Stimulated activated CD8-positive, alpha-beta memory T cell treated with anti-CD3 and anti-CD28 coated beads, Interleukin-4, amount 100 ng/mL, for 4 hours (primary cell): ENCODE results near the gene SOX10.

Source experiments
- DNase-seq, 2 donors: peaks; one replicate each; pipeline ENCODE4 v3.0.0-alpha.2; 2020; ENCODE audit warnings: low read depth in 2 of 2, low spot score in 1 of 2

The SOX10 gene

DNA sequence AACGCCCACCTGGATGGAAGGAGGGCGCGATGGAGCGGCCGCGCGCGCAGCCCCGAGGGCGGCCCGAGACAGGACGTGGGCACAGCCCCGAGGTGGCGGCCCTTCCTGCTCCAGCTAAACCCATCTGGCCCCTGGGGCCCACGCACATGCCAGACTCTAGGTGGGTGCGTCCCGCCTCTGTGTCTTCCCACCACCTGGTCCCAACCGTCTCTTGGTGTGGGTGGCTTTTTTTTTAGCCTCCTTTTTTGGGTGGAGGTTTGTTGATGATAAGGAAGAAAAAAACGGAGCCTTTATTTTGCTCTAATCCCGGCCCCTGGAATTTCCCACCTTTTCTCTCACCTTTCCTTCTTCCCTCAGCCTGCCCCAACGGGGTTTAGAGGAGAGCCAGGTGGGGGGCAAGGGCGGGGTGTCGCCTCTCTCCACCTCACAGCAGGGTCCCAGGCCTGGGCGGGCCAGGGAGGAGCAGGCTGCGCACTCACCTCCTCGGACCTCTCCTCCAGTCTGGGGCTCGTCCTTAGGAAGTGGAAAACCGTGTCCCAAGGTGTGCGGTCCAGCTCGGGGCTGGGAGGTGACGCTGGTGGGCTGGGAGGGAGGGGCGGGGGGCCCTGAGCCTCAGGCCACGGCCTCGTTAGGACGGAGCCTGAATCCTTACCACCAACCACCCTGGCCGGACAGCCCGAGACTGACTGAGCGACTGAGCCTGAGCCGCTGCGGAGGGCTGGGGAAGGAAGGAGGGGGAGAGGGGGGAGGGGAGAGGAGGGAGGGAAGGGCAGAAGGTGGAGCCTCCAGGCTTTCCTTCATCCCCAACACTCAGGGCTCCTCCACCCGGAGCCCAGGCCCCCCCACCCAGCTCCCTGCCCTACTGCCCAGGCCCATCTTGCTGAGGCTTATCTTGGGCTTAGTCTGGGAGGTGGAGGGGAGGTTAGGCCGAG, at the start of gene SOX10:
TSS of gene SOX10 (minus strand) at position 696 of the 932 bp plus-strand sequence. CDS start 771 bp downstream, outside the sequence.
- no peak for DNase-seq

DNA sequence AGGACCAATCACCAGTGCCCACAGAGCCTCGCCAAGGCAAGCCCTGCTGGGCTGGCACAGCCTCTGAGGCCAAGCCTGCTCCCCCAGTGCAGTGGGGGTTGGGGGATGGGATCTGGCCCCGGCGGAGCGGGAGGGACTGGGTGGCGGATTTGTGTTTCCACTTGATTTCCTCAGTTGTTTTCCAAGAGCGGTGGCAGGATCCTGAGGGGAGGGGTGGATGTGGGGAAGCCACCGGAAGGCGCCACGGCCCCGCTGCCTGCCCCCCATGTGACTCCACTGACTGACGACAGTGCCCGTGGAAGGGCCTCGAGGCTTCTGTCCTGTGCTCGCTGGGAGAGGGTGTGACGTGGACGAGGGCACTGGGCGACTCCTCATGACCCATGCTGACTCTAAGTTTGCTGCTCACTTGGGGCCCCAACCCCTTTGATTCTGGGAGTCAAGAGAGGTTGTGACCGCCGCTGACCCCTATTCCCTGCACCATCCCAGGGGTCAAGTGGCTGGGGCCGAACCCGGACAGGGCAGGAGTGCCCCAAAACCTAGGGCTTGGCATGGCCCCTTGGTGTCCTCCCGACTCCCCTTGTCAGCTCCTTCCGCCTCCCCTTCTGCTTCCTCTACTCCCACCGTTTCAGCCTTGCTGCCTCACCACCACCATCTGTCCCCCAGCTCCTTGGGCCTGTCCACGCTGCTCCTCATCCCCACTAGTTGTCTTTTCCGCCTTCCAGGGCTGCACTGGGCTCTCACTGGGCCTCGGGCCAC, 49.3 kb upstream of the SOX10 start:
- no peak for DNase-seq

DNA sequence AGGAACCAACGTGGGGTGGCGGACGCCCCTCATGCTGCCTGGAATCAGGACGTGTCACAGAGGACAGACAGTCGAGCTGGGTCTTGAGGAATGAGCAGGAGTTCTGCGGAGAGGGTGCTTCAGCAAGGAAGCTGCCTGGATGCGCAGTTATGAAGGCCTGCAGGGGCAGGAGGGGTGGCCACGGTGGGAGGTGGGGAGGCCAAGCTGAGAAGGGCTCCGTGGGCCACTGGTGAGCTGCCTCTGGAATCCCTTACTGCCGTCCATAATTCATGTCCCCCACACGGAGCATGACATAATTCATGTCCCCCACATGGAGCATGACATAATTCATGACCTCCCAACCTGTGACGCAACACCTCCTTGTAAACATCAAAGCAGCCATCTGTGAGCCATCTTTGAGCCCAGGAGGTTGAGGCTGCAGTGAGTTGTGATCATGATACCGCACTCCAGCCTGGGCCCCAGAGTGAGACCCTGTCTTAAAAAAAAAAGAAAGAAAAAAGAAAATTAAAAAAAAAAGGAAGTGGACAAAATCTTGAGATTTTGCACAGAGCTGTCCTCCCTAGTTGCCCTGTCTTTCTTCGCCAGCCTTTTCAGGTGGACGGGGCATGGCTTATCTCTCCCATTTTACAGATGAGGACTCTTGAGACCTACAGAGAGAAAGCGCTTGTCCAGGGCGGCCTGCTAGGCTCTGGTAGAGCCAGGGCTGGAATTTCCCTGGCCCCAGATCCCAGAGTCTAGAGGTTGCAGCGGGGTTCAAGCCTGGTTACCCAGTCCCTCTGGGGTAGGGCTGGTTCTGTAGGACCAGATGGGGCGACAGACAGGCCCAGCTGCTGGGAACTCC, 48.5 kb upstream of the SOX10 start:
- DNase-seq, result no peak

DNA sequence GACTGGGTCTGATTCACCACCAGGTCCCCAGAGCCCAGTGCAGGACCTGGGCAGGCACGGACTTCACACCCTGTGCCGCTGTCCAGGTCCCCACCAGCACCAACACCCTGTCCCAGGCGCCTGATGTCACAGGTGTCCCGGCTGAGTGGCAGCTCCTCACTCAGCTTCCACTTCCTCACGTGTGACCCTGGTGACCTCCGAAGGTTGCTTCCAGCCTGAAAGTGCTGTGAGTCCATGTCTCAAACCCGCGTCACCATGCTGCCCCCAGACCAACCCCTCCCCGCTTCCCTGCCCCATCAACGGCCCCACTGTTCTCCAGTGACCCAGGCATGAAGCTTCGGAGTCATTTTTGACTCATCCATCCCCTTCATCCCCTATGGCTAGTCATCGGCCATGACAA, 47.1 kb upstream of the SOX10 start:
- no peak for DNase-seq

DNA sequence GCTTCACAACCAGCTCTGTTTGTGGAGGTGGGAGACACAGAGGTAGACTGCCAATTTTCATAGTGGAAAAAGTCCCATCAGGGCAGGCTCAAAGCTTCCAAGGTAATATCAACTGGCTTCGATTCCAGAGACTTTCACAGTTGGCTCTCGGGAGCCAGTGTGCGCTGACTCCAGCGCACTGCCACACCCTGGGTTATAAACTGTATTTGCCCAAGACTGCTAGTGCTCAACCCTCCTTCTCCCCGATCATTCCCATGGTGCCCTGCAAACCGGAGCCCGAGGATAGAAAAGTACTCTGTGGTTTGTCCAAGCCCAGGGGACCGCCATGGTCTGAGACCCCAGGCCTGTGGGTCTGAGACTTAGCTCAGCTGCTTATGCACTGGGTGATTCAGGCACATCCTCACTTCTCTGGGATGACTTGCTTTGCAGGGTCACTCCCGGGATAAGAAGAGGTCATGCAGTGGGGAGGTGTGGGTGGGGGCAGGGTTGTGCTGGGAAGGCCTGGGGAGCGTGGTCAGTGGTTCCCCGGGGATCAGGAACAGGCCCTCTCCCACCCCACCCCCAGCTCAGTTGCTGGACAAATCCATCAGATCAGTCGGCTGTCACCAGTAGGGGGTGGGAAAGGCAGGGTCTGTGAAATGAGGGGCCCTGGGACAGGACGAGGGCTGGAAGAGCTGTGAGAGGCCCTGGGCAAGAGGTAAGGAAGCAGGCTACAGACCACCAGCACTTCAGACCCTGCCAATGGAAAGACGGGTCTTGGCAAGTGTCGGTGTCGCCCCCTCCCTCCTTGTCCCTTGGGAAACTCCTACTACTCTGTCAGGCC, 46.2 kb upstream of the SOX10 start:
- DNase-seq, result no peak

DNA sequence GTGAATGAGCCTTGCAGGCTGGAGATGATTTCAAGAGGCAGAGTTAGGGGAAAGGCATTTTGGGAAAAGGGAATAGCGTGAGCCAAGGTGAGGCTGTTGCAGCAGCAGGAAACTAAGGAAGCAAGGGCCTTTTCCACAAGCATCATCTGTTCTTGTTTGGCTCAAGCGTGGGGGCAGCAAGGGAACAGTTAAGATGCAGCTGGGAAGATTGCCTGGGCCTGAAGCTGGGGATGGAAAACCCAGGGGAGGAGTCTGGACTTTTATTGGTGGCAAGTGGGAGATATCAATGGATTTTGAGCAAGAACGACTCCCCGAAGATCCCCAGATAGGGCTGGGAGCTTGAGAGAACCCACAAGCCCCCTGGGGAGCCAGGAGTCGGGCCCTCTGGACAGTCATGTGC, 45.5 kb upstream of the SOX10 start:
- no peak for DNase-seq

DNA sequence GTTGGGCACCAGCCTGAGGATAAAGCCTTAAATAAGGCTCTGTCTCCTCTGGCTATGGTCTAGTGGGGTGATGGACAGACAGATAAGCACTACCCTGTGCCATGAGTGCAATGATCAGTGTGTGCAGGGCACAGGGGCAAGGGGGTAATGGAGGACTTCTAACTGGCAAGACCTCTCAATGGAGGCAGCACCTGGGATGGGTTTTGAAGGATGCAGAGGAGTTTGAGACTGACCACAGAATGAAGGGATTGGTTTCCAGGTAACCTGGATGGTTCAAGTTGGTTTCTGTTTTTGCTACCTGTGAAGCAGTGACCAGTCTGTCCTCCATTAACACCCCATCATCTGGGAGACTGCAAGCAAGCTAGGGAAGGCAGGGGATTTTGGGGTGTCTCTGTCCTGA, 45.0 kb upstream of the SOX10 start:
- no peak for DNase-seq

DNA sequence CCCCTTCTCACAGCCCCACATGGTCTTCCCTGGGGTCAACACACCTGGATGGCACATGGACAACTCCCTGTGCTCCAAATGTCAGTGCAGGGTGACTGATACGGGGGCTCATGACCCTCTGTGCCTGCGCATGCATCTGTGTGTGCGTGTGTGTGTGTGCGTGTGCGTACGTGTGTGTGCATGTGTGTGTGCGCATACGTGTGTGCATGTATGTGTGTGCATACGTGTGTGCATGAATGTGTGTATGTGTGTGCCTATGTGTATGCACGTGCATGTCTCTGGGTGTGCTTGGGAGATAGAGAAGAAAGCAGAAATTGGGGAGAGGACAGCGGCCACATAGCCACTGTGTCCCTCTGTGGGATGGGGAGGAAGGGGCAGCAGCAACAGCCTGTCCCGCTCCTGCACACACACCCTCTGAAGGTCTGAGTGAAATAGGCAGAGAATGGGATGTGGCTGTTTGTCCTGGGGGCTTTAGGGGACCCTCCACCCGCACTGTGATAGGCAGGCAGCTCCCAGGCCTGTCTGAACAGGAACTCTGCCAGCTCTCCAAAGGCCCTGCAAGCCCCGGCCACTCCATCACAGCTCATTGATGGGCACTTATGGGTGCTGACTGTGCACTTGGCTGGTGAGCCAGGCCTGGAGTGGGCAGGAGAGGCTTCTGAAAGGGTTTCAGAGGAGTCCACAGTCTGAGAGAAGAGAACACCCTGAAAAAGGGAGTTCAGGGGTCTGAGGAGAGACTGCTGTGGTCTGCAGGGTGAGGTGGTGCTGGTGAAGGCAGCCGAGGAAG, 44.2 kb upstream of the SOX10 start:
- no peak for DNase-seq

DNA sequence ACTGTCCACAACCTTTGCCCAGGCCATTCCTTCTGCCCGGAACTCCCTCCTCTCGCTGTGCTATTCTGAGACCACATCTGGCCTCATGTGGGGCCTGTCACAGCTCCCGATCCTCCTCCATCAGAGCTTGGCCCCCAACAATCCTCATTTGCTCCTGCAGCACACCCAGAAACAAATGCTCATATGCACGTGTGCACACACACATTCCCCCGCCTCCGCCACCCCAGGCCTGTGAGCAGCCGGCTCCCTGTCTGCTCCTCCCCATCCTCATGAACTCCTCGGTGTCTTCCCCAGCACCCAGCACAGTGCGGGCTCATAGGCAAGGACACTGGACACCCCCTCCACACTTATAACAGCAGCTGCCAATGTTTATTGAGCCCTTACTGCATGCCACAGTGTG, 43.1 kb upstream of the SOX10 start:
- no peak for DNase-seq

DNA sequence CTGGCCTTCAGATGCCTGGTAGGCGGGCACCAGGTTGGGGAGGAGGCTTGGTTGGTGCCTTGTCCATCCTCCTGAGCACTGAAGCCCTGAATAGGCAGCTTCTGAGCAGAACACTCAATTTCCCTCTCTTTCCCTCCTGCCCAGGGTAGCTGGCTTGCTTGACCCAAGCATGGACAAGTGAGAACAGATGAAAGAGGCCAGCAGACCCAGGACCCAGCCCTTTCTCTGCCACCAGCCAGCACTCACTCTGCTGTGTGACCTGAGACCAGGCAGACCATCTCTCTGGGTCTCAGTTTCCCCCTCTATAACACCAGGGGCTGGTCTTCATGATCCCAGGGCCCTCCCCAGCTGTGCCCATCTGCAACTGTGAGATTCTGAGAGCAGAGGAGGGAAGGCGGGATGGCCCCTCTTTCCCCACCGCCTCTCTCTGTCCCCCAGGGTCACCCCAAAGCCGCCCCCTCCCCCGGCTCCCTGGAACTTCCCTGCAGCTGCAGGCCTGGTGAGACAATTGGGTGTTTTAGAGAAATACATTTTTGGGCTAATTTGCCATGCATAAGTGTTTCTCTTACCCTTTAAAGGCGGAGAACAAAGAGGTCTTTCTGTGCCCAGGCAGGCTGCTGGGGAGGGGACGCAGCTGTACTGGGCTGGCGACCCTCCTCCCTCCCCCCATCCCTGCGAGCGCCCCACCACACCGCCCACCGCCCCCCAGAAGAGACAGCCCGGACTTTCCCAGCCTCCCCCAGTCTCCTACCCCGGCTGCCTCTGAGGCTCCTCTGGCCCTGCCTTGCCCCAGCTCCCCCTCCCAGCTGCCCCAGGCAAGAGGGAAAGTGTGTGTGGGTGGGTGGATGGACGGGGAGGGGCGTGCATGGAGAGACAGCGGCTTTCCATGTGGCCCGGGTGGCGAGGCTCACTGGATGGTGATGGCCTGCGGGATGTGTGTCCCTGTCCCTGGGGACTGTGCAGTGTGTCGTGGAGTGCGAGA, 42.1 kb upstream of the SOX10 start:
- no peak for DNase-seq

DNA sequence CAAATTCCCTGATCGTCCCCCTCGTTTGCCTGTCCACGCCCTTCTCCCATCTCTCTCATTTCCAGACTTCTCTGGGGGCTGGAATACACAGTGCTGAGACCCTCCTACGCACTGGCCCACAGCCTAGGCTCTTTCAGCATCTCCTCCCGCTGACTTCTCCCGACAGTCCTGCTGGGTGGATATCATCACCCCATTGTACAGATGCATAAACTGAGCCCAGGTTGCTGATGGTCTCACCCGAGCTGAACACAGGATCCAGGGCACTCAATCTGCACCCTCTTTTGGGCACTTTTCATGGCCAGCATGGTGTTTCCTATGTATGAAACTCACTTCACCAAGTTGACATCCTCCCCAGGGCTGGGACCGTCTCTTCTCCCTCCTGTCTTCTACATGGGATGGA, 41.2 kb upstream of the SOX10 start:
- DNase-seq, result no peak

DNA sequence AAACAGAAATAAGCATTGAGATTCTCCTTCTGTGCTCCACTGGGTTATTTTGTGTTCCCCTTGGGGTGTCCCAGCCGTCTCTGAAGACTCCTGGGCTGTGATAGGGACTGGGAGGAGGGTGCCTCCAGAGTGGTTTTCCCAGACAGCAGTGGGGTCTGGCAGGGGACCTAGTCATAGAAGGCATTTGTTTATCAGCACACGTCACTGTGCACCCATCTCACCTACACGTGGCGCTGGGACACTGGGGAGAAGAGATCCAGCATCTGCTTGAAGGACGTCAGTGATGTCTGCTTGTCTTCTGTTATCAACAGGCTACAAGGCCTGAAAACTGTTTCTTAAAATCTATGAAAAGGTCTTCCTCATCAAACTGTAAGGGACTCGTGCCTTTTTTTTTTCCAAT, 38.7 kb upstream of the SOX10 start:
- no peak for DNase-seq

DNA sequence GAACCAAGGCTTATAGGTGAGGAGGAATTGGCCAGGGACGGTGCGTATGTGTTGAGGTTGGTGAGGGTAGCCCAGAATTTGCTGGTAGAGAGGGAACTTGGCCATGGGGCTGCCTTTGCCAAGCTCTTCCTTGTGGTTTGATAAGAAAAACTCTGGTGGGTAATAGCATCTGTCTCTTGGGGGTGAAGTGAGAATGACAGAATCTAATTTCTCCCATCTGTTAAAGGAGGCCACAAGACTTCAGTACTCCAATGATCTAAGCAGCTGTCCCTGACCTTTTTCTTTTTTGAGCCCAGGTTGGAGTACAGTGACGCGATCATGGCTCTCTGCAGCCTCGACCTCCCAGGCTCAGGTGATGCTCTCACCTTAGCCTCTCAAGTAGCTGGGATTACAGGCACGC, 36.9 kb upstream of the SOX10 start:
- no peak for DNase-seq

DNA sequence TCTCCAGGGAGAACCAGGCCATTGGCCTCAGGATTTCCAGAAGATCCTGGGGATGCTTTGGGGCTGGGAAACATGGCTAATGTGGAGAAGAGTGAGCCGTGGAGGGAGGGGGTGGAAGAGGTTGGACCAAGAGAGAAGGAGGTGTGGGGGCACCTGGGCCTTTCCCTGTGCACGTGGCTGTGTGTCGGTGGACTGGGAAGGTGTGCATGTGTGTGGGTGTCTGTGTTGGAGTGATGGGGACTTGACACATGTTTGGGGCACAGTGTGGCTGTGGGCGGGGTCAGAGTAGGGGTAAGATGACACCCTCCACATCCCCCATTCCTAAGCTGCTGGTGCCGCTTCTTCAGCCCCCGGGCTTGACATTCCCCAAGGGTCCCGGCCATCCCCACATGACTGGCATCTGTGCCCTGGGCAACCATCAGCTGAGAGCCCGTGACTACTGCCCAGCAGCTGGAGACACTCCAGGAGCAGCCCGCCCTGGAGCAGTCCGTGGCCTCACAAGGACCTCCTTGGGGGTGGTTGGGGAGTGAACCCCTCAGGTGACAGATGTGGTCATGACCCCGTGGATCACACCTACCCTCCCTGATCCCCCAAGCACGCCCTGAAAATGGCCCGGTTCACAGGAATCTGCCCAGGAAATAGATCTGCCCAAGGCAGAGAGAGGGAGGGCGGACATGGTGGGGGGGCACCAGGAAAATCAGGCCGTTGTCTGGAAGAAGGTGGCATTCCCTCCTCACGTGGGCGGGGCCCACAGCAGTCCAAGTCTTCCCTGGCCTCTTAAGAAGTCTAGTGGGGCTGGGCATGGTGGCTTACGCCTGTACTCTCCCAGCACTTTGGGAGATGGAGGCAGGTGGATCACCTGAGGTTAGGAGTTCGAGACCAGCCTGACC, 34.8 kb upstream of the SOX10 start:
- DNase-seq, result no peak

DNA sequence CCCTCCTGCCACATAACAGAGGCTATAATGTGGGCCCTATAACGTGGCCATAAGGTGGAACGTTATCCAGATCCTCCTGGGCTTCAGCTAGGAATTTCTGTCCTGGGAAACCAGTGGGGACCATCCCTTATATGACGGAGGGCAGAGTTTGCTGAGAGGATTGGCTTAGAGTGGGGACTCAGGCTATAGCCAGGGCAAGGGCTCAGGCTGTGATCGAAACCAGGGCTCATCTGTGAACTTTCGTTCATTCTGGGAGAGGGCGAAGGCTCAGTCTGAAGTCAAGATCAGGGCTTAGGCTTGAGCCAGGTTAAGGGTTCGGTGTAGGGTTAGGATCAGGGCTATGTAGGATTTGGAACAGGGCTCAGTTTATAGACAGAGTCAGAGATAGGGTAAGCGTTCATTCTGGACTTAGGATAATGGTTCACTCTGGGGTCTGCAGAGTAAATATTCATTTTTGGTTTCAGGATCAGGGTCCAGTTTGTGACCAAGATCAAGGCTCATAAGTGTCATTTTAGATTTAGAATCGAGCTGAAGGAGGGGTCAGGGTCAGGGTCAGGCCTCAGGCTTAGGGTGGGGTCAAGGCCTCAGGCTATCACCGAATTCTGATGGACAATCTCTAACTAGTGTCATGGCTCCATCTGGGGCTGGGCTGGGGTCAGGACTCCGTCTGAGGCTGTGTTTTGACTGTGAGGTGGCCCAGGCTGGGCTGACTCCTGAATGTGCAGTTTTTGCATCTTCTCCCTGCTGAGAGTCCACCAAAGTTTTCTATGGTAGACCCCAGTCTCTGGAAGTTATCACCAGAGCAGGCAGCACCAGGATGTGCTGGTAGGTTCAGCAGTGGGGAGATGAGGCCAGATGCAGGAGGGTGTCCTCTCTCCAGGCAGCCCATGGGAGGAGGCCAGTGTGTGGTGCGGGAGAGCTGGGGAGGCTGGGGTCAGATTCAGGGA, 33.9 kb upstream of the SOX10 start:
- no peak for DNase-seq

DNA sequence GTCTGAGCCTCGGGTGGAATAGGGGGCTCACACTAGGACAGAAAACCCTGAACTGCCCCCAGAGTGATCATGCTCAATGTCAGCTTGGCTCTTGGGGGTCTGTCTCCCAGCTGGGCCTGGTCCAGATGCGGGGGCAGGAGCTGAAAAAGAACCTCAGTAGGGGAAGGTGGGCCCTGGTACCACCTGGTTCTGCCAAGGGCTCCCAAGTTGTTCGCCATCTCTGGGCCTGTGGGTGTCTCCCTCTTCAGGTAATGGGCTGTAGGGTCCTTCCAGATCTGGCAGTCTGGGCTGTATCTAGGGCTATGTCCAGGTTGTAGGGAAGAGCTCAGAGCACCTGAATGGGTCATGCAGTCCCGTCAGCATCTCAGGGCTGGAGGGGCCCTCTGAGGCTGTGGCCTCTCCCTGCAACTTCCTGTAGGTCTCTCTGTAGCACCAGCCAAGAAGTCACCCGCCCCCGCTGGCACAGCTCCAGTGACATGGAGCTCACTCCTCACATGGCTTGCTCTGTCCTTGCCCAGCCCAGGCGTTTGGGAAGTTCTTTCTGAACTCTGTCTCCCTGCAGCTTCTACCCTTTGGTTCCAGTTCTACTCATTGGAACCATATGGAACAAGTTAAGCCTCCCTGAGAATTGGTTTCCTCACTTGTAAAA, 33.0 kb upstream of the SOX10 start:
- DNase-seq, result no peak
